T-helper 1 cell treated with Interleukin-12 subunit alpha and Interleukin-12 subunit beta and Interleukin-4 antibody, amounts not matched to agents 30 μg/mL and 1 μg/mL, for 36 hours (primary cell): ENCODE results near the gene EXD2.
A peak's percentile ranks its signal among the peaks of the same experiment; 100 is the strongest.

Experiments
- H3K27ac Mint-ChIP-seq: one replicate; pipeline ENCODE4 v1.8.0; 2021; ENCODE audit warnings: mild to moderate bottlenecking, mixed read lengths
- H3K27me3 Mint-ChIP-seq: one replicate; pipeline ENCODE4 v1.8.0; 2021; ENCODE audit warnings: low read depth, mixed read lengths
- H3K36me3 Mint-ChIP-seq: one replicate; pipeline ENCODE4 v1.8.0; 2021; ENCODE audit warnings: low read depth, mixed read lengths
- H3K4me1 Mint-ChIP-seq: one replicate; pipeline ENCODE4 v1.8.0; 2021; ENCODE audit warnings: low read depth, mixed read lengths
- H3K4me3 Mint-ChIP-seq: one replicate; pipeline ENCODE4 v1.8.0; 2021; ENCODE audit warnings: mild to moderate bottlenecking, moderate library complexity, mixed read lengths
- H3K9me3 Mint-ChIP-seq: one replicate; pipeline ENCODE4 v1.8.0; 2021; ENCODE audit warnings: mixed read lengths

The EXD2 gene

DNA sequence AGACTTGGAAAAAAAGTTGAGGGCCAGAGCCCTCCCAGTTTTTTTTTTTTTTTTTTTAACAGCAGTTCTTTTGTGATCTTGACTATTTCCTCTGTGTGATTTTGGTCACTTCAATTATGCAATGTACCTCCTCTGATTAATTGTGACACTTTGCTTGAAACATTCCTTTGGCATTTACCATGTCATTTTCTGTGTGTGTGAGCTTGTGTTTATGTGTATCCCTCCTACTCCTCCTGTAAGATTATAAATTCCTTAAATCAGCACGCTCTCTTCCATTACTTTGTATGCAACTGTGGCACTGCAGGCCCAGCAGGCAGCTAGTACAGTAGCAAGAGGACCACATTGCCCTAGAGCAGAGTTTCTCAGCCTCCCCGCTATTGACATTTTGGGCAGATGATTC is 35.4 kb downstream of the EXD2 start:
- H3K4me3 Mint-ChIP-seq: no peak overlapping the region
- H3K36me3 Mint-ChIP-seq: peaks cover 2% of the 10 kb centered on the region
- H3K27ac Mint-ChIP-seq: no peak overlapping the region
- no peaks in the 10 kb centered on the region for H3K27me3 Mint-ChIP-seq
- no peaks in the 10 kb centered on the region for H3K4me1 Mint-ChIP-seq
- no peaks in the 10 kb centered on the region for H3K9me3 Mint-ChIP-seq

DNA sequence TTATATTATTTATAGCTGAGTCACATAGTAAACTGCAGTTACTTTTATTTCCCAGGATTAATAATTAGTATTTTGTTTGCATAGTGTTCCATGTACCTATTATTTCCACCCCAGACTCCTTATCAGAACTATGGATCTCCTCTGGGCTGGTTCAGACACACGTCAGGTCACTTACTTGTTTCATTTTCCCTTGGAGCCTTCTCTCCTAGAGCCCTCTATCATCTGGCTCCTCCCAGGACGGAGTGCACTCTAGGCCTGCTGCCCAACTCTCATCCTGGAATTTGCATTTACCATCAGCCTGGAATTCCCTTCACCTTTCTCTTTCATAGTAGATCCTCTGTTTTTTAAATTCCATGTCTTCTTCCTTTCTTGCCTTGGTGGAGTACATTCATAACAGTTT is 40.2 kb downstream of the EXD2 start:
- no peak overlapping the region for H3K4me3 Mint-ChIP-seq
- peaks cover 4% of the 10 kb centered on the region for H3K36me3 Mint-ChIP-seq
- H3K9me3 Mint-ChIP-seq: no peaks in the 10 kb centered on the region
- H3K27me3 Mint-ChIP-seq: no peaks in the 10 kb centered on the region
- no peak overlapping the region for H3K27ac Mint-ChIP-seq
- H3K4me1 Mint-ChIP-seq: no peaks in the 10 kb centered on the region

DNA sequence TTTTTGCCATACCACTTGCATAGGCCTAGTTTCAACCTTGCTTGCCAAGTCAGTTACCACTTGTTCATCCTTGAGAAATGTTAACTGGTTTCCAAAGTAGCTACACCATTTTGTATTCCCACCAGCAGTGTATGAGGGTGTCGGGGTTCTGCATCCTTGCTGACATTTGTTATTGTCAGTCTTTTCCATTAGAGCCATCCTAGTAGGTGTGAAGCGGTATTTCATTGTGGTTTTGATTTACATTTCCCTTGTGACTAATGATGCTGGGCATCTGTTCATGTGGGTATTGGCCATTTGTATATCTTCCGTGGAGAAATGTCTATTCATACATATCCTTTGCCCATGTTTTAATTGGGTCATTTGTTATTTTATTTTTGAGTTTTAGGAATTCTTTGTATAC is 41.1 kb downstream of the EXD2 start:
- H3K27me3 Mint-ChIP-seq: no peaks in the 10 kb centered on the region

DNA sequence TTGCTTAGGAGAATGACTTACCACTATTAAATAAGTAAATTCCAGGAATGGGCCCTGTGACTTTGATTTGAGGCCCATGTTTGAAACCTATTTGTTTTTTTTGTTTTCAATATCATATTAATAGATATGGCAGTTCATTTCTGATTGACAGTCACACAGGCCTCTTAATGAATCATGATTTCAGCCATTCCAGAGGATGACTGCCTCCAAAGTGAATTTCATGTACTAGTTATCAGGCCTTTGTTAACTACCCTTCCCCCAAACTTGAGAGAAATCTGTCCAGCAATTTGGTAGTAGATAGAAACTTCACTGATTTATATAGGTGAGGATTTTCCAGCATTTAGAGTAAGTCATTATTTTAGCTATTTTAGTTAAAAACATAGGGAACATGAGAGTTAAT is 42.8 kb downstream of the EXD2 start:
- peaks cover 4% of the 10 kb centered on the region for H3K36me3 Mint-ChIP-seq

More for the DNA sequence above, 41.1 kb downstream of the EXD2 start:
- H3K27ac Mint-ChIP-seq: no peak overlapping the region
- no peaks in the 10 kb centered on the region for H3K4me1 Mint-ChIP-seq
- H3K36me3 Mint-ChIP-seq: peaks cover 4% of the 10 kb centered on the region
- H3K4me3 Mint-ChIP-seq: no peak overlapping the region
- no peaks in the 10 kb centered on the region for H3K9me3 Mint-ChIP-seq

DNA sequence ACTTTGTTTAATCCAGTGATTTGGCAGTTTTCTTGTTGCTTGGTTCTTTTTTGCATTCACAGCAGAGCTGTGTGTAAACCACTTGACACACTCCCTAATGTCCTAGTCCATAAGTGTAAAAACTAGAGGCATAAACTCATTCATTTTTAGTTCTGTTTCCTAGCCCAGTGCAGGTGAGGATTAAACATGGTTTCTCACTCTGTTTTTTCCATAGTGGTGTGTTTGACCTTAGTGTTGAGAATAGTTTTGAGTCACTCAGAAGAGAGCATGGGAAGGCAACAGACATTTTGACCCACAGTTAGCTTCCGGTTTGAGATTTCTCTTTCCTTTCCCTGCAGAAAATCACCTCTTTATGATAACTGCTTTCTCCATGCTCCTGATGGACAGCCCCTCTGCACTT is 44.4 kb downstream of the EXD2 start:
- Mint-ChIP-seq H3K27ac (peak overlapping the region; percentile 7), H3K4me3 (no peak overlapping the region), H3K4me1 (no peaks in the 10 kb centered on the region), H3K27me3 (no peaks in the 10 kb centered on the region), H3K36me3 (peaks cover 4% of the 10 kb centered on the region), H3K9me3 (no peaks in the 10 kb centered on the region)

More for the DNA sequence above, 42.8 kb downstream of the EXD2 start:
- H3K4me3 Mint-ChIP-seq: no peak overlapping the region
- no peaks in the 10 kb centered on the region for H3K4me1 Mint-ChIP-seq
- no peaks in the 10 kb centered on the region for H3K27me3 Mint-ChIP-seq
- no peak overlapping the region for H3K27ac Mint-ChIP-seq
- no peaks in the 10 kb centered on the region for H3K9me3 Mint-ChIP-seq

DNA sequence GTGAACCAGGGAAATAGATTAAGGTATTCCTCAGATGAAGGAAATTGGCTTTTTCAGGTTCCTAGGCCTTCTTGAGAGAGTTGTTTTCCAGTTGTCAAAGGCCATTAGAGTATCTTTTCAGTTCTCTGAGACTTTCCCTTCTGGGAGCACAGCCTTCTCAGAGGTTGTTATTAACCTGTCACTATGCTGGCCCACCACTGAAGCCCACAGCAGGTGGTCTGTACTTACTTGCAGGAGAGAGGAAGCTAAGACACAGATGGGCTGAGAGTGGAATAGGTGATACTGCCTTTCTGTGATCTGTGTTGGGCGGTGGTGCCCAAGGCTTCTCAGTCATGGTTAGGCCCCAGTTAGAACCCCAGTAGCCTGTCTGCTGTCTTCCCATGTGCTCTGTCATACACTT is 45.8 kb downstream of the EXD2 start:
- H3K4me3 Mint-ChIP-seq: no peak overlapping the region
- H3K9me3 Mint-ChIP-seq: no peaks in the 10 kb centered on the region
- H3K27ac Mint-ChIP-seq: no peak overlapping the region
- no peaks in the 10 kb centered on the region for H3K27me3 Mint-ChIP-seq
- H3K4me1 Mint-ChIP-seq: no peaks in the 10 kb centered on the region
- H3K36me3 Mint-ChIP-seq: peaks cover 2% of the 10 kb centered on the region

DNA sequence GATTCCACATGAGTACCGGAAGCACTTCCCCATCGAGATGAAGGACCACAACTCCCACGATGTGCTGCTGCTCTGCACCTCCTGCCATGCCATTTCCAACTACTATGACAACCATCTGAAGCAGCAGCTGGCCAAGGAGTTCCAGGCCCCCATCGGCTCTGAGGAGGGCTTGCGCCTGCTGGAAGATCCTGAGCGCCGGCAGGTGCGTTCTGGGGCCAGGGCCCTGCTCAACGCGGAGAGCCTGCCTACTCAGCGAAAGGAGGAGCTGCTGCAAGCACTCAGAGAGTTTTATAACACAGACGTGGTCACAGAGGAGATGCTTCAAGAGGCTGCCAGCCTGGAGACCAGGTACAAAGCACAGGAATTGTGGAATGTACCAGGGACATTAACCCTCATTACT is 46.3 kb downstream of the EXD2 start:
- Mint-ChIP-seq H3K27me3 (no peaks in the 10 kb centered on the region), H3K27ac (no peak overlapping the region), H3K36me3 (peaks cover 2% of the 10 kb centered on the region), H3K9me3 (no peaks in the 10 kb centered on the region), H3K4me1 (no peaks in the 10 kb centered on the region), H3K4me3 (no peak overlapping the region)

DNA sequence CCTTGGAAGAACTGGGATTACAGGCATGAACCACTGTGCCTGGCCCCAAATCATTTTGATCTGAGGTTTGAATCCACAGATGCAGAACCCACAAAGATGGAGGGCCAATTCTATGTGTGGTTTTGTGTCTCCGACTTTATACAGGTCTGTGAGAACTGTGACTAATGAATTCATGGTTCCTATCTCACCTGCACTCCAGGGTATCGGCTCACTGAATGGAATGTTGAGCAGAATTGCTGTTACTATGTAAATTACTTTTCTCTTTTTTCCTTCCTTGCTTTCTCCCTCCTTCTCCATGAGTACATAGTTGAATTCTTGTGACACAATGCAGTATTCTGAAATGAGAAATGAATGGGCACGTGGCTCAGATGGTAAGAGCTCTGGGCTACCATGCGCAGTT is 47.6 kb downstream of the EXD2 start:
- Mint-ChIP-seq H3K27ac (no peak overlapping the region), H3K9me3 (no peaks in the 10 kb centered on the region), H3K27me3 (no peaks in the 10 kb centered on the region), H3K4me3 (no peak overlapping the region), H3K36me3 (peaks cover 2% of the 10 kb centered on the region), H3K4me1 (no peaks in the 10 kb centered on the region)

DNA sequence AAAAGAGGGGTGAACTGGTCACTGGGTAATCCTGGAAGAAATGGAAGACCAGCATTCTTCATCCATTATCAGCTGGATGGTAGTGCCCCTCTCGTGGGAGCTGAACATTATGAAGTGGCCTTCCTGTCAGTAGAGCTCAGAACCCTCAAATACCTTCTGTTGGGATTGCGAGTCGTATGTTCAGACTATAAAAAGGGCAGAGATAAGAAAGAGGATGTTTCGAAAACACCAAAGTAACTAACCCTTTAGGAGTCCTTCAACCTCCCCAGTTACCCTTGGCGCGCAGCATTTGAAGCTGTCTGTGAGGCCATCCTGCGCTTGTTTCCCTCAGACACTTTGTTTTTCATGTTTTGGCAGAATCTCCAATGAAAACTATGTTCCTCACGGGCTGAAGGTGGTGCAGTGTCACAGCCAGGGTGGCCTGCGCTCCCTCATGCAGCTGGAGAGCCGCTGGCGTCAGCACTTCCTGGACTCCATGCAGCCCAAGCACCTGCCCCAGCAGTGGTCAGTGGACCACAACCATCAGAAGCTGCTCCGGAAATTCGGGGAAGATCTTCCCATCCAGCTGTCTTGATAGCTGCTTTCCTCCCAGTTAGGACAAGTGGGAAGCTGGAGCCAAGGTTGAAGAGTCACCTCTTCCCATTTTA is 49.4 kb downstream of the EXD2 start:
- Mint-ChIP-seq H3K27me3 (no peaks in the 10 kb centered on the region), H3K9me3 (no peaks in the 10 kb centered on the region), H3K36me3 (no peaks in the 10 kb centered on the region), H3K27ac (no peak overlapping the region), H3K4me1 (no peaks in the 10 kb centered on the region), H3K4me3 (no peak overlapping the region)

DNA sequence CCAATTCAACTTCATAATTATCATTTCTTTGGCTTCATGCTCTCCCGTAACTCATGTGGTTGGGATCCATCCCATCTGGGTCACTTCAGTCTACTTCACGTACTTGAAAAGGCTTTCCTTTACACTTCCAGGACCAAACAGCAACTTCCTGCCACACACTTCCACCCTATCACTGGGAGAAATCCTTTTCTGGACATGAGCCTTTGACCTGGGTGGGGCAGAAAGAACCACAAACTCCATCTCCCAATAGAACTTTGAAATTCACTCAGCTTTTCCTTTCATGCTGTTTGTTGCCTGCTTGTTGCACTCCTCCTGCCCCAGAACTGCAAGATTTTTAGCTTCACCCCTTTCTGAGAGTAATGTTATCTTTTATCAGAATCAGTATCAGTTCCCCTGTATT is 50.3 kb downstream of the EXD2 start:
- H3K27ac Mint-ChIP-seq: no peak overlapping the region
- no peaks in the 10 kb centered on the region for H3K4me1 Mint-ChIP-seq
- H3K4me3 Mint-ChIP-seq: no peak overlapping the region
- H3K36me3 Mint-ChIP-seq: no peaks in the 10 kb centered on the region
- H3K9me3 Mint-ChIP-seq: no peaks in the 10 kb centered on the region
- no peaks in the 10 kb centered on the region for H3K27me3 Mint-ChIP-seq

DNA sequence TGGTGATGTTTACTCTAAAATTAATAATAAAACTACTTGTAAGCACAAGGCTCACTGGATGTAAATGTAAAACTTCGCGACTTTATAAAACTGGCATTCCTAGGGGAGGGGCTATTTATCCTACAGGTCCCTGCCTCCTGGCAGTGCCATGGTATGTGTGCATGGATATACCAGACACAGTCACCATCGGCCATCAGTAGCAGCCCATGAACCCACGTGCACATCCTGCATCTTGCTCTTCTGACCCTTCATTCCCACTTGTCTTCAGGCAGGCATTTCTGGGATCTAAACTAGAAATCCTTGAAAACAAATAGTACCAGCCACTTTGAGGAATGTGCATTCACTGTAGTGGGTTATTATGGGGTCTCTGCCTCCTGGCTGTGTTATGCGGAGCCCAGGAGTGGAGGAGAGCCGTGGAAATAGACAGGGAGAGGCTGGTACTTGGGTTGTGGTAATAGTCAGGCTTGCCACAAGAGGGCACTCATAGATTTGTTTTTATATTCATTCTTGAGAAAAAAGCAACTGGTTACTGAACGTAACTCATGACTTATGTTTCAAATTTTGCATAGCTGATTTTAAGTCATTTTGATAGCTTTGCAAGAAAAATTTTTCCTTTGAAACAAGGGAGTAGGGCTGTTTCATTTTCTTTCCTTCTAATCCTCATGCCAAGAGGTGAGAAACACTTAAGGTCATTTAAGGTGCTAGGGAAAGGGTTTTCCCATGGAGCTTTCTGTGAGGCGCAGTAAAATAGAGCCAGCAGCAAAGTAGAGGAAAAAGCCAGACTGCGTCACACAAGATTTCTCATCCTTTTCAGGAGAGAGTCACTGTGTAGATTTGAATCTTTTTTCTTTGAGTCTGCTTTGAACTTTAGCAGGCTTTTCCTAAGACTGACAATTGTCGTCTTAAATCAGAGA is 51.3 kb downstream of the EXD2 start:
- H3K4me1 Mint-ChIP-seq: no peaks in the 10 kb centered on the region
- H3K9me3 Mint-ChIP-seq: no peaks in the 10 kb centered on the region
- no peaks in the 10 kb centered on the region for H3K36me3 Mint-ChIP-seq
- no peak overlapping the region for H3K27ac Mint-ChIP-seq
- H3K4me3 Mint-ChIP-seq: no peak overlapping the region
- H3K27me3 Mint-ChIP-seq: peaks cover 4% of the 10 kb centered on the region

DNA sequence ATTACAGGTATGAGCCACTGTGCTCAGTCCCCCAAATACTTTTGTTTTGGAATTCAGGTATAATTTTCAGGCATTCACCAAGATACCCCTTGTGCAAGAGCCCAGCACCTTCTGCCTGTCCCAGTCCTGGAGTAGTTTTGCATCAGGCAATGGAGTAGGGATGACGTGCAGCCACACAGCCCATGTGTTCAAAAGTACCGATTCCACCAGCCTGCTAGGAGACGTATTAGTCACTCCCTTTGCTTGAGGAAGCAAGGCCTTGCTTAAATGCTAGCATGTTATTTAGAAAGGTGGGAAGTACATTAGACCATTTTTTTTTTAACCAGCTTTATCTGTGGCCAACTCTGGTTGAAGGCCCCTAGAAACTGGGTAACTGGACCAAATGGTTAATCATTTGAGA is 53.6 kb downstream of the EXD2 start:
- Mint-ChIP-seq H3K36me3 (no peaks in the 10 kb centered on the region), H3K27ac (no peak overlapping the region), H3K4me3 (no peak overlapping the region), H3K4me1 (no peaks in the 10 kb centered on the region), H3K27me3 (peaks cover 6% of the 10 kb centered on the region), H3K9me3 (no peaks in the 10 kb centered on the region)

DNA sequence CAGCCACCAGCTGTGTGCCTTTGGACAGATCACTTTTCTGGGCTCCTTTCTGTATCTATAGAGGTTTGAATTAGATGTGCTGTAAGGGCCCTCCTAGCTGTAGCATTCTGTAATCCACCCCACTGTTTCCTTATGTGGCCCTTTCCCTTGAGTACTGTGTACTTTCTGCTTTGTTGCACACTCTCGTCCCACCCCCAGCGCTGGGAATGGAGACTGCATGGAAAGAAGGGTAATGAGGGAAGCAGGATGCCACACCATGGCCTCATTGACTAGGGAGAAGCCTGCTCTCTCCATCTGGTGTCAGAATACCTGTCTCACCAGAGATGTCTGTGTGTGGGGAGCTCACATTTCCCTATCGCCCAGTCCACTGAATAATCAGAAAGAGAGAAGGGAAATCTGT is 55.0 kb downstream of the EXD2 start:
- Mint-ChIP-seq H3K4me1 (no peaks in the 10 kb centered on the region), H3K36me3 (no peaks in the 10 kb centered on the region)

DNA sequence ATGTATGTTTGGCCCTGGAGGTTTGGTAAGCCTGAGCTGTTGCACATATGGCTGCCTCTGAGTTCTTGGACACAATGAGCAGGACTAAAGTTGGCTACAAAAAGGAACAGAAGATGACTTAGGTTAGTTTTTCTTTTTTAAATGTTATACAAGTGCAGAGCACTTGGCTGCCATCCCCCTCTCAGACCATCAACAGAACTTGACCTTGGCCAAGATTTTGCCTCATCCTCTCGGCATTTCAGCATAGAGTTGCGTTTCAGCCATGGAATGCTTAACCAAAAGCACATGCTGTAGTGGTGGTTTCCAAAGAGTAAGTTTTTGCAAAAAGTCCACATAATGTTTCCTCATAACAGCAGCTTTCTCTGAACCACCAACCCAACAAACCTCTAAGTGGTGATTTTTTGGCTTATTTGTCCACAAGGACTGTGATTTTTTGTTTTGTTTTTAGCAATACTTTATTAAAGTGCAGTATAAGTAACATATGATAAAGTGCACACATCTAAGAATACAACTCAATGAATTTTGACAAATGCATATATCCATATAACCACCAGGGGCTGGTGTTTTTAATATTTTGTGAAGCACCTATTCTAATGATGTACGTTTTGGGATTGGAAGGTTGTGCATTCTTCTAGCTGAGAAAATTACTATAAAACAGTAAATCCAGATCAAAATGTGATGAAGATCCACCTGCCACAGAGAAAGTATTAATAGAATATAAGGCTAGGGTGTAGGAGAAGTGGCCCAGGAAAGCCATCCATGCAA is 56.6 kb downstream of the EXD2 start:
- no peak overlapping the region for H3K27ac Mint-ChIP-seq
- H3K4me1 Mint-ChIP-seq: no peaks in the 10 kb centered on the region
- no peak overlapping the region for H3K4me3 Mint-ChIP-seq
- H3K9me3 Mint-ChIP-seq: no peaks in the 10 kb centered on the region
- H3K36me3 Mint-ChIP-seq: no peaks in the 10 kb centered on the region
- peaks cover 13% of the 10 kb centered on the region for H3K27me3 Mint-ChIP-seq

More for the DNA sequence above, 55.0 kb downstream of the EXD2 start:
- Mint-ChIP-seq H3K4me3 (no peak overlapping the region), H3K27ac (no peak overlapping the region), H3K27me3 (peaks cover 6% of the 10 kb centered on the region), H3K9me3 (no peaks in the 10 kb centered on the region)

DNA sequence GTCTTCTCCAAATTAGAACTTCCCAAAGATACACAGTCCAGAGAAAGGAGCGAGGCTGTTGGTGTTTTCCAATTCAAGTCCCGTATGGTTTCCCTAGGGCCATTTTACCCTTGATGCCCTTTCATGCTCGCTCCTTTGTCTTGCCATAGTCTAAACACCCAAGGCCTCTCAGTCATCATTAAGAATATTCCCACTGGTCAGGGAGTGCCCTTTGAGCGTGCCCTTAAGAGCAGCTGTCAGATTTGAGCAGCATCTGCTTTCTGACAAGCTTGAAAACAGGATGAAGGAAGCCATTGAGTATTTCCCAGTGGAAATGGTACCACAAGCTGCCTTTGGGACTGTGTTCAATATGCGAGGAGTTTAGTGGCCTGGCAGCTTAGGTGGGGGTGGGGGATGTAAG is 58.3 kb downstream of the EXD2 start:
- Mint-ChIP-seq H3K27ac (no peak overlapping the region), H3K9me3 (no peaks in the 10 kb centered on the region), H3K4me3 (no peak overlapping the region), H3K36me3 (no peaks in the 10 kb centered on the region), H3K27me3 (peaks cover 23% of the 10 kb centered on the region), H3K4me1 (no peaks in the 10 kb centered on the region)
